AG08396 (cell line): ENCODE measurements around the gene MSH3.
"Not testable (repeated sequence)": the region's sequence is repeated elsewhere in the genome, so short reads cannot be mapped to it uniquely, and the experiment has no call there.

Experiments
- DNase-seq: peaks from one replicate; pipeline ENCODE4 v3.0.0; 2012; ENCODE audit warnings: low spot score, mixed read lengths

Gene MSH3

GRCh38 chr5:80755626-80756025 lies 101.2 kb downstream of the MSH3 start:
- no peak for DNase-seq

DNA sequence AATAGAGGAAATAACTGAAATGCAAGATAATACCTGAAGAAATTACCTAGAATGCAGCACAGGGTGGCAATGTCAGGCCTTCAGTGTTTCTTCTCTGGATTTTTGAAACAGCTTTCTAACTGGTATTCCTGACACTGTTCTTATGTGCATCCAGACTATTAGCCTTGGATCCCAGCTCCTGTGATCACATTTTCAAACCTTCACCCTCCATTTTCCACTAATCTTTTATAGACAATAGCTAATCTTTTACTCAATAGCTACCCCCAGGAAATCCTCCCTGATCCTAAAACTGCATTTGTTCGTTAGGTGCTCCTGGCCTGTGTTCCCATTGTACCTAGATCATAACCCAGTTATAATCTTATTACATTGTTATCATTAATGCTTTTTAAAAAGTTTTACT lies 101.8 kb downstream of the MSH3 start:
- no peak for DNase-seq

DNA sequence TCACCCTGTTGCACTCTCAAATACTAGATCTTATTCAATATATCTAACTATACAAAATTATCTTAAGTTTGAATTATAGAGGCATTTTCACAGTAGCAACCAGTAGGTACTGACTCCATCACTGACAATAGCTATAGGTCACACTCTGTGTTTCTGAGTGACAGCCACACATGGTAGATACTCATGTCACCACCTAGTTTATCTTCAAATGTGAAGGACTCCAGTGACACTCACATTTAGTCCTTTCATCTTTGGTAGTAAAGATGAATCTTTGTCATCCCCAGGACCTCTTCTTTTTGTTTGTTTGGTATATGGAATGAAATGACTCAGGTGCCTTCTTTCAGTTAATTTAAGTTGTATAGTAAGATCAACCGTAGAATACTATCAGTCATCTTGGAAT lies 102.8 kb downstream of the MSH3 start:
- DNase-seq = no peak

DNA sequence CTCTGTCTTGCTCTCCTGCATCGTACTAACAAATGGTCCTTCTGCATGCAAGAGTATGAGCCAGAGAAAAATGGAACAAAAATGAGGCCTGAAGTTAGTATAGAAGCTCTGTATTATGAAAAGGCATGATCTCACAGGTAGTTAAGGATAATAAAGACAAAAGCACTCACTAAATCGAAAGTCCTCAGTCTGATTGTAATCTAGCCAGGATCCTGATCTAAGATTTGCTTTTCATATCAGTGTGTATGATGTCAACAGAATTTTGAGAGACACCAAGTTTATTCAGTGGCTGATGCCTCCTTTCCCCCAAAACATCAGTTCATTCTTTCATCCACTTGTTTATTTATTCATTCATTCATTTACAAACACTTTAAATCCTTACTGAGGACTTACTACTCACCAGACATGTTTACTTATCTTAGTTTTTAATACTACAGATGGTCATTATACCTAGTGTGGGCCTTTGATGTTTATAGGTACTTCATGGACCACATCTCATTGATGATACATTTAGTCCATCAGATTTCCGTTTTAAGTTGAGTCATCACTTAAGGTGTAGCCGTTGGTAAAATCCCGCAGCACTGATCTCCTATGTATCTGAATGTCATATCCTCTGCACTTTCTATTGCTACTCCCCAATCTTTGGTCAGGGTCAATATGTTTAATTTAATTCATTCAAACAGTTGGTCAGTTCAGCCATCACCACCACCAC lies 105.6 kb downstream of the MSH3 start:
- no peak for DNase-seq

DNA sequence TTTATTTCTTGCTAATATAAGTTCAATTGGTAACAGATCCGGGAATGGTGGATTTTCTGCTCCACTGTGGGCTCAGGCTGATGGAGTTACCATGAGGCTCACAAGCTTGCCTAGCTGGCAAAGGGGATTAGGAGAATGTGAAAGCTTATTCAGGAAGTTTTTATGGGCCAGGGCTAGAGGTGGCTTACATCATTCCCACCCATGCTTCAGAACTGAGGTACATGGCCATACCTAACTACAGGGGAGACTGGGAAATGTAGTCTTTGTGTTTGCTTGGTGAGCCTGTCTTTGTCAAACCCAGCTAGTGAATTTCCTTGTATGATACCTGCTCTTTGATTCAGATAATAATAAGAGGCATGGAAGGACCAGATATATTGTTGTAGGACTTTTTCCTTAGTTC lies 106.2 kb downstream of the MSH3 start:
- no peak for DNase-seq

- no peak for DNase-seq
These were observed 106.7 kb downstream of the MSH3 start for GRCh38 chr5:80761176-80761575.

GRCh38 chr5:80761966-80762365 lies 107.5 kb downstream of the MSH3 start:
- DNase-seq = no peak

GRCh38 chr5:80762573-80762972 lies 108.1 kb downstream of the MSH3 start:
- DNase-seq = no peak

DNA sequence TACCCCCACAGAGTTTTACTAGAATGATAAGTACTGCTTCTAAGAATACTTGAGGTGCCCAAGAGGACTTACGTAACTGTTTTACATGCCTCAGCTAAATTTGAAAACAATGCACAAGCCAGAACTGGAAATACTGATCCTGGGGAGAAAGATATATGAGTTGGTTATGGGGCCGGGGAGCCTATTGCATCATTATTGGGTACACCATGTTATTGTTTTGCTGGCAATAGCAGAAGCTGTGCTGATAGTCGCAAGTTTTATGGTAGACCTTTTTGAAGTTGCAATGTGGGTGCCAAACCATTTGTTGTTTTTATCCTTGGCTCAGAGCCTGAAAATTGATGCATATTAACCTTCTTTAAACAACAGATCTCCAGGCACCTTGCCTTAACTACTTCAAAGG lies 108.8 kb downstream of the MSH3 start:
- DNase-seq = no peak

DNA sequence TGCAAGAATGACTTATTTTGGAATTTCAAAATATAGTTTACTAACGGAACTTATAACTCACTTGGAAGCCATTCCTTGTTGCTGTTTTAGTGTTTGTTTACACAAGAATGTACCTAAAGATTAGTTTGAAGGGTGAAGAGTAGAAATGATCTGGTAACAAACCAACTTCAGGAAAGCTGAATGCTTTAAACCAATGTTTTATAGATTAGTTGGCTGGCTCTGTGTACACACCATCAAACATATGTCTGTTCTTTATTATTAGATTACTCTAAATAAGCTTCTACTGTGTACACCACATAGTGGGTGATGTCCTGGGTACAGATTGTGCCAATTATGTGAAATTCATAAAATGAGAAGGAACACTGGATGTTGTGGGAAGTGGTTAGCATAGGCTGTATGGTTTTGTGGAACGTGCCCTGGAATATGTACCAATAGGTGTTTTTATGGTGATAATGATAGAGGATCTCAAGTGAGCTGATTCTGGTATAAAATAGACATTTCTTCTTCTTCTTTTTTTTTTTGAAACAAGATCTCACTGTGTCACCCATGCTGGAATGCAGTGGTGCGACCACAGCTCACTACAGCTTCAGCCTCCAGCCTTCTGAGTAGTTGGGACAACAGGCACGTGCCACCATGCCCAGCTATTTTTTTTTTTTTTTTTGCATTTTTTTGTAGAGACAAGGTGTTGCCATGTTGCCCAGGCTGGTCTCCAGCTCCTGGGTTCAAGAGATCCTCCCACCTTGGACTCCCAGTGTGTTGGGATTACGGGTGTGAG lies 109.6 kb downstream of the MSH3 start:
- no peak for DNase-seq

- DNase-seq = no peak
These were observed 110.3 kb downstream of the MSH3 start for GRCh38 chr5:80764786-80765185.

- DNase-seq = no peak
These were observed 123.2 kb downstream of the MSH3 start for GRCh38 chr5:80777347-80778287.

DNA sequence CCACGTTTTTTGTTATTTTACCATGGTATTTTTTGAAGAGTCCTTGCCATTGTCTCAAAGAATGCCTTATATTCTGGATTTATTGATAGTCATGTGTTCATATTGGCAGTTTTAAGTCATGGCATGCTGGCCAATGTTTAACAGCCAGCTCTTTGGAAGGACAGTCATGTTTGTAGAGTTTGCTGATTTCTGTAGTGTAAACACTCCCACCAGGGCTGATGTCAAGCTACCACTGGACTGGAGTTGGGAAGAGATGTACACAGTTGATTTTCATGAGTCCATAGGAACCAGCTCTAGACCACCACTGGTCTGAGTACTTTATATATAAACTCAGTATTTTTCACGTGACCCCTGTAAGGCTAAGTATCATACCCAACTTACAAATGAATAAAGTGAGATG lies 125.6 kb downstream of the MSH3 start:
- DNase-seq = no peak

DNA sequence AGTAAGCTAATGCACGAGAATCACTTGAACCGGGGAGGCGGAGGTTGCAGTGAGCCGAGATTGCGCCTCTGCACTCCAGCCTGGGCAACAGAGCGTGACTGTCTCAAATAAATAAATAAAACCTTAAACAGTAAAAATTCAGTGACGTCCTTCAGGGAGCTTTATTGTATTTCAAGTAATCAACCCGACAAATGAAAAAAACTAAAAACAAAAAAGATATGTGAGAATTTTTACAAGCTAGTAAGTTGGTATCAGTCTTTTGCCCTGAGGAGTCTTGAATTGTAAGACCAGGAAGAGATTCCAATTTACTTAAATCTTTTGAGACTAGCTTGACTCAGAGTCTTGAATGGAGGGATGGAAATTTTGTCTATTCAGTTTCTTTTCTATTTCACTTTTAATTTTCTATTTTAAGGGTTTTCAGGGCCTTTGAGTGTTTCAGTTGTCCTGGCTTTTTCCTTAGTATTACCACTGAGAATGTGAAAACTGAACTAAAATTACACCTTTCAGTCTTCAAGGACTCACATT lies 126.4 kb downstream of the MSH3 start:
- no peak for DNase-seq

DNA sequence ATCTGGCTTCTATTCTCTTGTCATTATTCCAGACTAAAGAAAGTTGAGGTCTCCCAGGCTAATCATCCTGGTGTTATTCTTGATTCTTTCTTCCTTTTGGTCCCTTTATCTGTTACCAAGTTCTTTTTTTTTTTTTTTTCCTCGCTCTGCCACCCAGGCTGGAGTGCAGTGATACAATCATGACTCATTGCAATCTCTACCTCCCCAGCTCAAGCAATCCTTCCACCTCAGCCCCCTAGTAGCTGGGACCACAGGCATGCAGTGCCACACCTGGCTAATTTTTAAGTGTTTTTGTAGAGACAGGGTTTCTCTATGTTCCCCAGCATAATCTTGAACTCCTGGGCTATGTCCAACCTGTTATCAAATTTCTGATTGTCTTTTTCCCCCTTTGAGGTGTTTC lies 126.9 kb downstream of the MSH3 start:
- no peak for DNase-seq

DNA sequence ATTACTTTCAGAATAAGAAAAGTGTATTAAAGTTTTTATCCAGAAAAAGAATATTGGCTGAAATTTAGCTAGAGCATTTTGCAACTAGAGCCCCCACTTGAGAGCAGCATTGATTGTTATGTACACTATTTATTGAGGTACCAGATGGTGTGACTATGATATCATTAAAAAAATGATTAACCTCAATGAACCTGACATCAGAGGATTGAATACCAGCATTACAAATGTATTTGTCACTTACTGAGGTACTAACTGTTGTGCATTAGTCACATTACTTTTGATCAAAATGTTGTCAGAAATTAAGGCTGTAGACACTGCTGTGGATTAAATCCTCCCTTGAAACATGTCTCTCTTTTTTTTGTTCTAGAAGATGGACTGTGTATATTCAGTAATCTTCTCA lies 128.2 kb downstream of the MSH3 start:
- no peak for DNase-seq

- not testable (repeated sequence) for DNase-seq
These were observed 129.3 kb downstream of the MSH3 start for GRCh38 chr5:80783751-80784150.

GRCh38 chr5:80784451-80784850 lies 130.0 kb downstream of the MSH3 start:
- no peak for DNase-seq

DNA sequence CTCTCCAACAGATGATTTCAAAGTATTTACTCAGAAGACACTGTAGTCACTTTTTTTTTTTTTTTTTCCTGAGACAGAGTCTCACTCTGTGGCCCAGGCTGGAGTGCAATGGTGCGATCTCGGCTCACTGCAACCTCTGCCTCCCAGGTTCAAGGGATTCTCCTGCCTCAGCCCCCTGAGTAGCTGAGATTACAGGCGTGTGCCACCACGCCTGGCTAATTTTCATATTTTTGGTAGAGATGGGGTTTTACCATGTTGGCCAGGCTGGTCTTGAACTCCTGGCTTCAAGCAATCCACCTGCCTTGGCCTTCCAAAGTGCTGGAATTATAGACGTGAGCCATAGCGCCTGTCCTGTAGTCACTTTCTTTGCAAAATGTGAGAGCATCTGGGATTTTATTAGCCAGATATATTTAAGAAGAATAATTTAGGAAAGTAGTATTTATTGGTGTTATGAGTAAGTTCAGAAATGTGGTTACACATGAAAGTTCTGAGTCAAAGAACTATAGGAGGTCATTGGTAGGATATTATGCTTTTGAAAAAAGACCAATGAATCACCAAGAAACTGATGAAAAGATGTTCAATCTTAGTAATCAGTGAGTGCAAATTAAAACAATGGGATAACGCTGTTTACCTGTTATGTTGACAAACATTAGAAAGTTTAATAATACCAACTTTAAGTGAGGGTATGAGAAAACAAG lies 135.0 kb downstream of the MSH3 start:
- DNase-seq = not testable (repeated sequence)

GRCh38 chr5:80790698-80791097 lies 136.2 kb downstream of the MSH3 start:
- DNase-seq = no peak

DNA sequence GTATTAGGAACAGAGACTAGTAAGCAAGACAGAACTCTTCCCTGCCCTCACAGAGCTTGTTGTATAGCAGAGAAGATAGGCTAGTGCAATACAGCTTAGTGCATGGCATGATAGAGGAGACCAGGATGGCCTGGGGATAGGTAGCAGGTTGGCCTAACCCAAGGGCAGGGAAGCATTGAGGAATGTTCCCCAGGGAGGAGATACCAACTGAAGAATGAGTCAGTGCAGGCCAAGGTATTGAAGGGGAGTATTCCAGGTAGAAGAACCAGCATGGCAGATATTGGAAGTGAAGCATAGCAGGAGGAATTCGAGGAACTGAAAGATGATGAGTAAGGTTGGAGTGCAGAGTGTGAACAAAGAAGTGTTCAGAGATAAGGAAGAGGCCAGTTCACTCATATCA lies 138.9 kb downstream of the MSH3 start:
- no peak for DNase-seq

DNA sequence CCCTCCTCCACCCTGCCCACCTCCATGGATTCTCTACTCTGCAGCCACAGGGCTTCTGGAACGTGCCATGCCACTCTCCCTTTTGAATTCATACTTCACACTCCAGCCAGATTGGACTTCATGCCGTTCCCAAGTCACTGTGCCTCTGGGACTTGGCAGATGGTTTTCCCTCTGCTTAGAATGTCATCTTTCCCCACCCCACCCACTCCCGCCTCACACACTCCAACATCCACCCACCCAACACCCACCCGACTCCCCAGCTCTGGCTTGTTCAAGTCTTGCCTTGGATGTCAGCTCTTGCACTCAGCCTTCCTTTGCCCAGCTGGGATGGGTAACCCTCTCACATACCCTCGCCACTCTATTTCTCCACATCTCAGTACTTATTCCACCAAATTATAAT lies 142.4 kb downstream of the MSH3 start:
- no peak for DNase-seq
